Measurements from ENCODE around the gene BNIPL. TPM values are rescaled to one million over a fixed set of nuclear protein-coding genes. Genes with fewer than 3 reads are reported as not detected.

The BNIPL gene
- total and polyA plus RNA-seq, 9 donors: 0.13 to 10.6 (median 0.32) TPM

DNA sequence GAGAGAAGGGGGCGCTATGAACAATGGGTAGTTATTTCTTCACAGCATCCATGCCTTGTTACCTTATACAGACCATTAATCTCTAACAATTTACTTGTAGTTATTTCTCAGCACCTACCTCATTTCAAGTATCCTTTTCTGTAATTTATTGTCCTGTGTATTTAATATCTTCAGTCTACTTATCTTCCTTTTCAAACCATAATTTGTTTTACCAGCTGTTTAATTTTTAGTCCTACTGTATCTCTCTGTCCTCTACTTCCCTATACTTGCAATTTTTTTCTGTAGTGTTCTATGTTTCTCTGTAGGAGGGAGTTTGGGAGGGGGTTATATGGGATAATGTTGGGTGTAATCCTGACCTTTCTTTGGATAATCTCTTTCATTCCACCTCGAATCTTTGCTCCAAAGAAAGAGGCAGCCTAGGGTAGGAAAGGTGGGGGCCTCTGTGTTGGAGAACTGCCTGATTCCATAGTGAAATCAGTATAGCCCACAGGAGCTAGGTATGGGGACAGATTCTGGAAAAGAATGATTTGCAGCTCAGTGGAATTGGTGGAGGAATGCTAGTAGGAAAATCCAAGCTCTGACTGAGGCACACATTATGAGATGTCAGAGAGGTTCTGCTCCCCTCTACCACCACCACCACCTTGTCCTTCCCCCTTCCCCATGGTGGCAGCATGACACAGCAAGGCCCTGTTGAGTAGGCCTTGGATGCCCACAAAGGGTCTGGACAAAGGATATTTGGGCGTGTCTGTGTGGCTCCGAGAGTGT, 24.5 kb downstream of the BNIPL start:
- 51 to 53% (median 53%) methylated on average over 4 of the region's 4 CpGs for WGBS, 3 donors
- TF ChIP-seq POLR2A (IDR thresholded peaks at IDR 0.05) (no peak), EP300 (IDR thresholded peaks at IDR 0.05) (no peak)
- TF ChIP-seq, protein P1, sequence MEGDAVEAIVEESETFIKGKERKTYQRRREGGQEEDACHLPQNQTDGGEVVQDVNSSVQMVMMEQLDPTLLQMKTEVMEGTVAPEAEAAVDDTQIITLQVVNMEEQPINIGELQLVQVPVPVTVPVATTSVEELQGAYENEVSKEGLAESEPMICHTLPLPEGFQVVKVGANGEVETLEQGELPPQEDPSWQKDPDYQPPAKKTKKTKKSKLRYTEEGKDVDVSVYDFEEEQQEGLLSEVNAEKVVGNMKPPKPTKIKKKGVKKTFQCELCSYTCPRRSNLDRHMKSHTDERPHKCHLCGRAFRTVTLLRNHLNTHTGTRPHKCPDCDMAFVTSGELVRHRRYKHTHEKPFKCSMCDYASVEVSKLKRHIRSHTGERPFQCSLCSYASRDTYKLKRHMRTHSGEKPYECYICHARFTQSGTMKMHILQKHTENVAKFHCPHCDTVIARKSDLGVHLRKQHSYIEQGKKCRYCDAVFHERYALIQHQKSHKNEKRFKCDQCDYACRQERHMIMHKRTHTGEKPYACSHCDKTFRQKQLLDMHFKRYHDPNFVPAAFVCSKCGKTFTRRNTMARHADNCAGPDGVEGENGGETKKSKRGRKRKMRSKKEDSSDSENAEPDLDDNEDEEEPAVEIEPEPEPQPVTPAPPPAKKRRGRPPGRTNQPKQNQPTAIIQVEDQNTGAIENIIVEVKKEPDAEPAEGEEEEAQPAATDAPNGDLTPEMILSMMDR (IDR thresholded peaks at IDR 0.05): no peak
- peak overlapping the region; percentile 95 for H3K4me3 ChIP-seq
- intact Hi-C loops (cut with DNase I): no loop called here
- no peaks in the 10 kb centered on the region for H3K27me3 ChIP-seq
- H3K36me3 ChIP-seq: no peaks in the 10 kb centered on the region
- H3K27ac ChIP-seq: no peak overlapping the region
- H3K9me3 ChIP-seq: no peaks in the 10 kb centered on the region
- peaks cover 13% of the 10 kb centered on the region for H3K4me1 ChIP-seq (ENCODE audit: insufficient read depth)
- DNase-seq: no peak

DNA sequence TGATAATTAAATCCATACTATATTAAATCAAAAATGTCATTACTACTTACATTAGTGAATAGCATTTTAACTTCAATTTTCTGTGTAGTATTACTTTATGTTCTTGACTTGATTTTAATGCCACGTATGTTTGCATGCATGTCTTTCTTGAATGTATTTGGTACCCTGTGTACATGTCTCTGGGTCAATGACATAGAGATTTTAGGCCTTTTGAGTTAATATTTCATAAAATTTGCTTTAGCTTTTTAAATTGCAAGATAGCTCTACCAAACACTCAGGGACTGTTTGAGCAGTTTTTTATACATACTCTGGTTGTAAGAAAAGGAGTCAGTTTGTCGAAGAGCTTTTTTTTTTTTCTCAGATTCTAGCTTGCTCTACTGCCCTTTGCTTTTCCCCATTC, 25.3 kb downstream of the BNIPL start:
- Histone ChIP-seq H3K9me3 (no peaks in the 10 kb centered on the region), H3K4me3 (no peak overlapping the region), H3K4me1 (ENCODE audit: insufficient read depth) (peaks cover 13% of the 10 kb centered on the region), H3K27me3 (no peaks in the 10 kb centered on the region), H3K27ac (no peak overlapping the region), H3K36me3 (no peaks in the 10 kb centered on the region)
- WGBS, 3 donors: 72 to 87% (median 85%) methylated on average over 2 of the region's 2 CpGs
- TF ChIP-seq, protein P1 (IDR thresholded peaks at IDR 0.05): no peak
- TF ChIP-seq POLR2A (IDR thresholded peaks at IDR 0.05) (no peak), EP300 (IDR thresholded peaks at IDR 0.05) (no peak)
- DNase-seq: no peak
- intact Hi-C loops (cut with DNase I): no loop called here

DNA sequence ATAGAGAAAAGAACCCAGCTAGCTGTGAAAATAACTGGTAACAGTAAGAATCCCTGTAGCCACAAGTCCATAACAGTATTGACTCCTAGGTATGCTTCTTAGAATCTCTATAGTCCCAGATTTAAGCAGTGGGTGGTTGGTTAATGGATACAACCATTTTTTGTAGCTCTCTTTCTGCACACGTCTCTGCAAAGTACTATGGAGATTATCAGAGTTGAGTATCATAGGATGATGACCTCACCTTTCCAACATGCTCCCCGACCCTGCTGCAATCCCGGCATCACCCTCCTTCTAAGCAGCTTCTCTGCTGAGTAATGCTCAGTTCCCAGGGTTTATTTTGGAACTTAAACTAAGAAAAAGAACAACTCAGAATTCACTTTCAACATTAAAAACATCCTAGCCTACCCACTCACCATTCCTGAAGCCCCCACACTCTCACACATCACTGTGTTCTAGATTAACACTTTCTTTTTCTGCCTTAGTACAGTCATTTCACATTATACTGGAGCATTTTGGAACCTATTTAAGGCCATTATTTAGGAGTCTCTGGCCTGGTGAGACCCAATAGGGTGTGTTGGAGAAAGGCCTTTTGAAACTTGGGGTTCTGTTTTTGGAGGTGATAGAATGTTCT, 26.5 kb downstream of the BNIPL start:
- Histone ChIP-seq H3K9me3 (no peaks in the 10 kb centered on the region), H3K36me3 (no peaks in the 10 kb centered on the region), H3K4me1 (ENCODE audit: insufficient read depth) (peaks cover 8% of the 10 kb centered on the region), H3K27ac (no peak overlapping the region), H3K27me3 (no peaks in the 10 kb centered on the region), H3K4me3 (no peak overlapping the region)
- intact Hi-C loops (cut with DNase I): no loop called here
- DNase-seq: no peak
- WGBS, 3 donors: 57 to 76% (median 67%) methylated on average over 3 of the region's 3 CpGs
- TF ChIP-seq EP300 (IDR thresholded peaks at IDR 0.05) (no peak), POLR2A (IDR thresholded peaks at IDR 0.05) (no peak)
- TF ChIP-seq, protein P1 (IDR thresholded peaks at IDR 0.05): no peak

DNA sequence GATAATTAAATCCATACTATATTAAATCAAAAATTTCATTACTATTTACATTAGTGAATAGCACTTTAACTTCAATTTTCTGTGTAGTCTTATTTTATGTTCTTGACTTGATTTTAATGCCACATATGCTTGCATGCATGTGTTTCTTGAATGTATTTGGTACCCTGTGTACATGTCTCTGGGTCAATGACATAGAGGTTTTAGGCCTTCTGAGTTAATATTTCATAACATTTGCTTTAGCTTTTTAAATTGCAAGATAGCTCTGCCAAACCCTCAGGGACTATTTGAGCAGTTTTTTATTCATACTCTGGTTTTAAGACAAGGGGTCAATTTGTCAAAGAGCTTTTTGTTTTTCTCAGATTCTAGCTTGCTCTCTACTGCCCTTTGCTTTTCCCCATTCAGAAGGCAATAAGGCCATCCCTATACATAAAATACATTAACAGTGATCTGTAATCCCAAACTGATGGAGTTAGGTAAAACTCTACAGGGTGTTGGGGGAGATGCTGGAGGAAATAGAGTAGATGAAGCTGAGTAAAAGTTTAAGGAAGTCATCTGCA, 28.8 kb downstream of the BNIPL start:
- Histone ChIP-seq H3K4me1 (ENCODE audit: insufficient read depth) (peaks cover 2% of the 10 kb centered on the region), H3K36me3 (no peaks in the 10 kb centered on the region), H3K9me3 (no peaks in the 10 kb centered on the region), H3K4me3 (no peak overlapping the region), H3K27me3 (no peaks in the 10 kb centered on the region), H3K27ac (no peak overlapping the region)
- DNase-seq: no peak
- intact Hi-C loops (cut with DNase I): no loop called here
- TF ChIP-seq POLR2A (IDR thresholded peaks at IDR 0.05) (no peak), EP300 (IDR thresholded peaks at IDR 0.05) (no peak)
- TF ChIP-seq, protein P1 (IDR thresholded peaks at IDR 0.05): no peak

Data from ovary (tissue), 9 donors.